ENCODE results near the gene MAP7. TPM values are rescaled to one million over a fixed set of nuclear protein-coding genes. Genes with fewer than 3 reads are reported as not detected.

The MAP7 gene
- total RNA-seq, 2 donors from 2014 or later = 35.1 to 45.2 TPM

DNA sequence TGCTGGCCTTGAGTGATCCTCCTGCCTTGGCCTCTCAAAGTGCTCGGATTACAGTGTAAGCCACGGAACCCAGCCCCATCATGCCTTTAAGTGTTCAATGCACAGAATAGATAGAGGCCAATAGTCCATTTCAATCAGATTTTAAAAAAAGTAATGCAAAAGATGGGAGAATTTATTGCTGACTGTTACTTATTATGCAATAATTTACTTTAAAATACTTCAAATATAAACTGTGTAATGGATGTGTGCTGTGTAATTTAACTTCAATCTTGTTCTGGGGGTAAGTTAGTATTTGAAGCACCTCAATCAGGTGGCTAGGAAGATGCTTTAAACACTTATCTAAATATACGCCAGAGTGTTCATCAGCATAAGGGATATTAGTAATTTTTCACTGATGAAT lies 208.9 kb downstream of the MAP7 start:
- Histone ChIP-seq H3K36me3 (no peaks in the 10 kb centered on the region), H3K27ac (no peak overlapping the region), H3K4me3 (no peak overlapping the region), H3K9me3 (no peaks in the 10 kb centered on the region), H3K4me1 (replicated peaks) (no peaks in the 10 kb centered on the region), H3K27me3 (replicated peaks; ENCODE audit: insufficient read depth) (no peaks in the 10 kb centered on the region)
- intact Hi-C loops (cut with DNase I) = no loop called here
- WGBS = 98% methylated on average over 3 of the region's 3 CpGs
- DNase-seq (ENCODE audit: low spot score) = no peak
- no peak for TF ChIP-seq POLR2AphosphoS5 (IDR thresholded peaks at IDR 0.05)
- TF ChIP-seq, protein P1, sequence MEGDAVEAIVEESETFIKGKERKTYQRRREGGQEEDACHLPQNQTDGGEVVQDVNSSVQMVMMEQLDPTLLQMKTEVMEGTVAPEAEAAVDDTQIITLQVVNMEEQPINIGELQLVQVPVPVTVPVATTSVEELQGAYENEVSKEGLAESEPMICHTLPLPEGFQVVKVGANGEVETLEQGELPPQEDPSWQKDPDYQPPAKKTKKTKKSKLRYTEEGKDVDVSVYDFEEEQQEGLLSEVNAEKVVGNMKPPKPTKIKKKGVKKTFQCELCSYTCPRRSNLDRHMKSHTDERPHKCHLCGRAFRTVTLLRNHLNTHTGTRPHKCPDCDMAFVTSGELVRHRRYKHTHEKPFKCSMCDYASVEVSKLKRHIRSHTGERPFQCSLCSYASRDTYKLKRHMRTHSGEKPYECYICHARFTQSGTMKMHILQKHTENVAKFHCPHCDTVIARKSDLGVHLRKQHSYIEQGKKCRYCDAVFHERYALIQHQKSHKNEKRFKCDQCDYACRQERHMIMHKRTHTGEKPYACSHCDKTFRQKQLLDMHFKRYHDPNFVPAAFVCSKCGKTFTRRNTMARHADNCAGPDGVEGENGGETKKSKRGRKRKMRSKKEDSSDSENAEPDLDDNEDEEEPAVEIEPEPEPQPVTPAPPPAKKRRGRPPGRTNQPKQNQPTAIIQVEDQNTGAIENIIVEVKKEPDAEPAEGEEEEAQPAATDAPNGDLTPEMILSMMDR (IDR thresholded peaks at IDR 0.05) = no peak
- no peak for TF ChIP-seq POLR2A (IDR thresholded peaks at IDR 0.05)

DNA sequence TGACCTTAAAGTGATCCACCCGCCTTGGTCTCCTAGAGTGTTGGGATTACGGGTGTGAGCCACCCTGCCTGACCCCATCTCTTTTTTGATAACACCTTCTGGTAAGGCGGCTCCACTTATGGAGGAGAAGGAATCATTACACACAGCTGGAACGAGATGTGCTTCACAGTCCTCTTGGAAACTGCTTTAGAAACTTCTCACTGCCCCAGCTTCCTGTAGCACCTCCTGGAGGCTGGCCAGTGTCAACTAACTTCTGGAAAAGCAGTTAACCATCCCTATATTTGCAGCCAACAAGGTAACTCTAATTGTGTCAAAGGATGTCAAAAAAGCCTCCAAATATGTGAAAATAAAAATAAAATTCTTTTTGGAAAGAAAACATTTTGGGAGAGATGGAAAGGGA lies 211.7 kb downstream of the MAP7 start:
- H3K9me3 ChIP-seq = no peaks in the 10 kb centered on the region
- no peak overlapping the region for H3K27ac ChIP-seq
- TF ChIP-seq, protein P1 (IDR thresholded peaks at IDR 0.05) = no peak
- no peak for TF ChIP-seq POLR2AphosphoS5 (IDR thresholded peaks at IDR 0.05)
- no peak for TF ChIP-seq POLR2A (IDR thresholded peaks at IDR 0.05)
- WGBS = 62% methylated on average over 4 of the region's 4 CpGs
- H3K27me3 ChIP-seq (replicated peaks; ENCODE audit: insufficient read depth) = no peaks in the 10 kb centered on the region
- DNase-seq (ENCODE audit: low spot score) = peak; percentile 56
- intact Hi-C loops (cut with DNase I) = no loop called here
- H3K36me3 ChIP-seq = no peaks in the 10 kb centered on the region
- H3K4me1 ChIP-seq (replicated peaks) = no peaks in the 10 kb centered on the region
- H3K4me3 ChIP-seq = no peak overlapping the region

GRCh38 chr6:136337606-136338005 lies 212.6 kb downstream of the MAP7 start:
- WGBS = 91% methylated on average over 3 of the region's 3 CpGs
- no peak overlapping the region for H3K4me3 ChIP-seq
- no peaks in the 10 kb centered on the region for H3K27me3 ChIP-seq (replicated peaks; ENCODE audit: insufficient read depth)
- H3K9me3 ChIP-seq = no peaks in the 10 kb centered on the region
- DNase-seq (ENCODE audit: low spot score) = no peak
- no peaks in the 10 kb centered on the region for H3K4me1 ChIP-seq (replicated peaks)
- no peak overlapping the region for H3K27ac ChIP-seq
- intact Hi-C loops (cut with DNase I) = no loop called here
- no peaks in the 10 kb centered on the region for H3K36me3 ChIP-seq
- TF ChIP-seq, protein P1 (IDR thresholded peaks at IDR 0.05) = no peak
- TF ChIP-seq POLR2AphosphoS5 (IDR thresholded peaks at IDR 0.05) (no peak), POLR2A (IDR thresholded peaks at IDR 0.05) (no peak)

GRCh38 chr6:136337121-136337520 lies 213.1 kb downstream of the MAP7 start:
- intact Hi-C loops (cut with DNase I) = no loop called here

More at GRCh38 chr6:136337121-136337520, 213.1 kb downstream of the MAP7 start:
- DNase-seq (ENCODE audit: low spot score) = no peak
- no peaks in the 10 kb centered on the region for H3K27me3 ChIP-seq (replicated peaks; ENCODE audit: insufficient read depth)
- H3K27ac ChIP-seq = no peak overlapping the region
- no peaks in the 10 kb centered on the region for H3K4me1 ChIP-seq (replicated peaks)
- no peak overlapping the region for H3K4me3 ChIP-seq
- no peaks in the 10 kb centered on the region for H3K9me3 ChIP-seq
- H3K36me3 ChIP-seq = no peaks in the 10 kb centered on the region
- WGBS = 45% methylated on average over 3 of the region's 3 CpGs
- no peak for TF ChIP-seq POLR2A (IDR thresholded peaks at IDR 0.05)
- TF ChIP-seq, protein P1 (IDR thresholded peaks at IDR 0.05) = no peak
- TF ChIP-seq POLR2AphosphoS5 (IDR thresholded peaks at IDR 0.05) = no peak
